GM19452 (cell line): ENCODE results near the gene SCARB2.

Experiments
- ATAC-seq: cut with Tn5 transposase; IDR thresholded peaks from one replicate; pipeline ENCODE4 v1.9.1; 2021; ENCODE audit not compliant: unreplicated experiment

Gene SCARB2

DNA sequence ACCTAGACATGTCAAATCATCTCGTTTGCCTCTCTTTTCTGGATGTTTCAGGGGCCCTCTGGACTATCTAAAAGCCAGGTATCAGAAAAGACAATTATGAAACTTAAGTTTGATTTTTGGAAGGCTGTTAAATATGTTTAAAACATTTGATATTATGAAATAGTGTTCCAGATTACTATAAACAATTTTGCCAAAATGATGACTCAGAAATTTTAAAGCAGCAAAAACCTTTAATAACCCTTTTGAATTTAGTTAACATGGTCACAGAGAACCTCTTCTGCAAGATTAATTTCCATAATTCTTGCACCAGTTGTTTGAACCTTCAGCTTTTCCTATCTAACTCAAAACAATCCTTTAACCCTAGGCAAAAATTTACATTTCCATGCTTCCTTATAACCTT, 19.1 kb upstream of the SCARB2 start:
- ATAC-seq, result no peak

DNA sequence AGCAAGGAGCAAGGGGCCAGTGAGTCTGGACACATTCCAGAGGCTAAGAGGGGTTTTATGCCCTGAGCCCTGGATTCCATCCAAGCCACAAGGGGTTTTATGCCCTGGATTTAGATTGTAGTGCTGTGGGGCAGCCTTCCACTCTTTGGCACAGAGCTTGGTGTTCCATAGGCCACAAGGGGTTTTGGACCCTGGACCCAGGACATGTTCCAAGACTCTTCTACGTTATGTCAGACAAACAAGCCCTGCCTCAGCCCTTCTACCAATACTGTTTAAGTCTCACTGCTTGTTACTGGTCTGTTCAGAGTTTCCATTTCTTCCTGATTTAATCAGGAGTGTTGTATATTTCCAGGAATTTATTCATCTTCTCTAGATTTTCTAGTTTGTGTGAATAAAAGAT, 12.8 kb upstream of the SCARB2 start:
- ATAC-seq, result no peak

DNA sequence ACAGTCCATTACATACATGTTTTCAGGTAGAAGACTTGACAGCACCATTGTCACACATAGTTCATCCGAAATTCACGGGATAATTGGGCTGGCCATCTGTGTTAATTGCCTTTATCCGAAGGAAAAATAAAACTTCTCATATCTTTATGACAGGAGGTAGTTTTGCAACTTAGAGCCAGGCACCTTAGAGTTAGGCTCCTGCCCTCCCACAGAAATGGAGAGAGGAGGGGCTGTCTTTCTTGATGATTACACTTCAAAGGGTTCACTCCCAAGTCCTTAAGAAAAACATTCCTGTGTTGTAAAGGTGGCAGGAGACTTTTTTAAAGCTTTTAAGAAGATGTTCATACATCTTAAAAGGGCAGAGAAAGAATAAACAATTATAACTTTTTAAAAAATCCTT, 10.5 kb upstream of the SCARB2 start:
- no peak for ATAC-seq

DNA sequence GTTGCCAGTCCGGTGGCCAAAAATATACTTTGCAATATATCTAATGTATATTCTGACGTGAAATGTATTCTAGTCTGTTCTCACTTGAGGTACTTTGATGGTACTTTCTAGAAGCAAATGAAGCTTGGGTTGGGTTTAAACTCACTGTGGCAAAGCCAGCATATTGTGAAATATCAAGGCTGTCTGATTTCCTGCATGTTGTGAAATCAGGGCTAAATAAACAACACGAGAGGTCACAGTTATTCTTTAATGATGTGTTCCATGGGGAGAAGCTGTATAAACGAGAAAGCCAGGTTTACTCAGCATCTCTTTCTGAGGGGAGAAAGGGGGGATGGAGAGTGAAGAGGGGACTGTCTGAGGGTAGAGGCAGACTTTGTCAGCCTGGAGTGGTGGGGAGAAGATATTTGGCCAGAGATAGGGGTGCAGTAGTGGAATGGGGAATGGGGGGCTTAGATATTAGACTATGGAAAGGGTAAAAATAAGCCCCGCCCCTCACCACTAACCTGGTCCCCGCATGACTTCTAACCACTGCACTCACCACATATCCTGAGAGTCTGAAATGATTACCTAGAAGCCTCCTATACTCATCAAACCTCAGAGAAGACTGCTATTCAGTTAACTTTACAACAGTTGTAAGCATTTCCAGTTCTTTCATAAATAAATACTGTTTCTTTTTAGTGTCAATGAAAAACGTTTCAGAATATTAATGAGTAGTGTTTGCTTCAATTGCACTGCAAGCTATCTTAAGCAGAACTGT, 5.9 kb upstream of the SCARB2 start:
- no peak for ATAC-seq

DNA sequence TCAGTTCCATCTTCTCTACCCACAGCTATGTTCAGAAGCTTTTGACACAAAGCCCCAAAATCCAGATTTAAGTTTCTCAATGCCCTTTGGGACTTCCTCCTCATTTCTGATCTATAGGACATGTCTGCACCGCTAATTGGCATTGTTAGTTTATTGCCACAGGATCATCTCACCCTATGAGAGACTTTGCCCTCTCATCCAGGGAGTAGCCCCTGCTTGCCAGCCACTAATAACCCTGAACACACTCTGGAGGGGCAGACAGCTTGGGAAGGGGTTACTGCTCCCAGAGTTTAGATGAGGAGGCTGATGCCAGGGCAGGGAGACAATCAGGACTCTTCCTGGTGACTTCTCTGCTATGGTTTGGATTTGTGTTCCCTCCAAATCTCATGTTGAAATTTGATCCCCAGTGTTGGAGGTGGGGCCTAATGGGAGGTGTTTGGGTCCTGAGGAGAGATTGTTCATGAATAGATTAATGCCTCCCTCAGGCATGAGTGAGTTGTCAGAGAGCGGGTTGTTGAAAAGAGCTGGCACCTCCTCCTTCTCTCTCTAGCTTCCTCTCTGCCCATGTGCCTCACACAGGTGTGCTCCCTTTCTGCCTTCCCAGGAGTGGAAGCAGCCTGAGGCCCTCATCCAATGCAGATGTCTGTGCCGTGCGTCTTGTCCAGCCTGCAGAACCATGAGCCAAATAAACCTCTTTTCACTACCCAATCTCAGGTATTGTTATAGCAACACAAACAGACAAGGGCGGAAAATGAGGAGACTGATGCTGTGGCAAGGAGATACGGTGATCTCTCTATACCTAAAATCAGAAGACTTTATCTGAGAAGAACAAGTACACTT, 3.6 kb upstream of the SCARB2 start:
- ATAC-seq, result no peak

DNA sequence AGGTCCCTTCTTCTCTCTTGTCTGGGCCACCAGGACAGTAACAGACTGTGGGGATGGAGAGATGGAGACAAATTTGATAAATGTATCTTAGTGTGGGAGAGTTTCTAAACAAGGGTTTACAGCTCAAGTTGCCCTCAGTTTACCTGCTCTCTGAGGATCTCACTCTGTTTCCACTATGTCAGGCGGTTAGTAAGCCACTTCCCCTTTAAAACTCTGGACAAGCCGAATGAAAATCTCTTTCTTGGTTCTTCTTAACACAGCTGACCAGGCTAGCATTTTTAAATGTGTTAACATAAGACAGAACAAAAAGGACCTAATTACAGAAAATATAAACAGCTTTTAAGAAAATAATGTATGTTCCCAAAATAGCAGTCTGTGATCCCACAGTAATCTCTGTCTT, 2.9 kb upstream of the SCARB2 start:
- ATAC-seq, result no peak

DNA sequence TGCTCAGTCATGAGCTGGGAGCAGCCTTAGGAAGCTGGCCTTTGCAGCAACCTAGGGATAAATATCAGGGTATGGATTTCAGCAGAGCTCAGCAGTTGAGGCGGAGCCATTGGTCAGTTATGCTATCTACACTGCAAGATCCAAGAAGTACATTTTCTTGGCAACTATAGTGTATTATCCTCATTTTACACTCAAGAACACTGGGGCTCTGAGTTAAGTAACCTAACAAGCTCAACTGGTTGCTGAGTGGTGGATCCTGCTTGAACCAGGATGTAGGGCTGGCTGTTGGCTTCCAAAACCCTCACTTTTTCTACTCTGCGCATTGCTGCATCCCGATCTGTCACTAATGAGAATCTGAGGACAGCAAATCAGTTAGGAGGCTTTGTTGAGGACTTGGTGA, 1.5 kb upstream of the SCARB2 start:
- ATAC-seq, result no peak

DNA sequence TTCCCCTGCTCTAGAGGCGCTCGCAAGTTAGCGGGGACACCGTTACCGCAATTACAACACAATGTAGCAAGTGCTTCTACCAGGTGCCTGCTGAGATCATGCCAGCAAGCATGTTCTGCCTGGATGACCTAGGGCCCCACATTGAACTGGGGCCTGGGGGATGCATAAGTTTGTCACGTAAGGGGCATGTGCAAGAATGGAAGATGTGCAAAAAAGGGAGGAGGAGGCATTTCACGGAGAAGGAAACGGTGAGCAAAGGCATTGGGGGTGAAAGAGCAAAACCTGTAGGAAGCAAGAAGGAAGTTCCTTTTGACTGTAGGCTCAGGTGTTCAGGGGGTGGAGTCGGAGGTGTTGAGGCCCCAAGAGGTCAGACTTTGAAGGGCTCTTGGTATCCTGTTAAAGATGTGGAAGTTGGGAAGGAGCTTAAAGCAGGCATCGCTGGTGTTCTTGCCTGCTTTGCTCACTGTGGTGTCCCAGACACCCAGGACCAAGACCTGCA, 602 bp upstream of the SCARB2 start:
- no peak for ATAC-seq

DNA sequence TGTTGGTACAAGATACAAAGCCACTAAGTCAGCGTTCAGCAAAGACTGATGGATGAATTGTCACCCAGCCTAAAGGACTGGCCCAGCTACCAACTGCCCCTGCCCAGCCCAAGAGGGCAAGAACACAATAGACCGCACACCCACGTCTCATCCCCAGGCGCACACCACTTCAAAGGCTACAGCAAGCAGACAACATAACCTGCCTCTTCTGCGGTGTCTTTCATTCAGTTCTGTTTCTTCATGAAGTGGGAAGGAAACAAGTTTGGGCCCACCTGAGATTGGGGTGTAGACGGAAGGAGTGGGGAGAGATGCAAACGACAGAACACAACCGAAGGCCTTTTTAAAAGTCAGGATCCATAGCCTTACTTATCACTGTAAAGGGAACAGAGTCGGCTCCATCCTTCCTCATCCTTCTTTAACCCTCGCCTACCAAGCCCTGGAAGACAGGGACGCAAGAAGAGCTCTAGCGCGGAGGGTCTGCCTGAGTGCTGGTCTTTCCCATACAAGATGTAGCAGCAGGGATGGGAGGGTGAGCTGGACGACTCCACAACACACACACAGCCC, 691 bp downstream of the SCARB2 start:
- no peak for ATAC-seq

DNA sequence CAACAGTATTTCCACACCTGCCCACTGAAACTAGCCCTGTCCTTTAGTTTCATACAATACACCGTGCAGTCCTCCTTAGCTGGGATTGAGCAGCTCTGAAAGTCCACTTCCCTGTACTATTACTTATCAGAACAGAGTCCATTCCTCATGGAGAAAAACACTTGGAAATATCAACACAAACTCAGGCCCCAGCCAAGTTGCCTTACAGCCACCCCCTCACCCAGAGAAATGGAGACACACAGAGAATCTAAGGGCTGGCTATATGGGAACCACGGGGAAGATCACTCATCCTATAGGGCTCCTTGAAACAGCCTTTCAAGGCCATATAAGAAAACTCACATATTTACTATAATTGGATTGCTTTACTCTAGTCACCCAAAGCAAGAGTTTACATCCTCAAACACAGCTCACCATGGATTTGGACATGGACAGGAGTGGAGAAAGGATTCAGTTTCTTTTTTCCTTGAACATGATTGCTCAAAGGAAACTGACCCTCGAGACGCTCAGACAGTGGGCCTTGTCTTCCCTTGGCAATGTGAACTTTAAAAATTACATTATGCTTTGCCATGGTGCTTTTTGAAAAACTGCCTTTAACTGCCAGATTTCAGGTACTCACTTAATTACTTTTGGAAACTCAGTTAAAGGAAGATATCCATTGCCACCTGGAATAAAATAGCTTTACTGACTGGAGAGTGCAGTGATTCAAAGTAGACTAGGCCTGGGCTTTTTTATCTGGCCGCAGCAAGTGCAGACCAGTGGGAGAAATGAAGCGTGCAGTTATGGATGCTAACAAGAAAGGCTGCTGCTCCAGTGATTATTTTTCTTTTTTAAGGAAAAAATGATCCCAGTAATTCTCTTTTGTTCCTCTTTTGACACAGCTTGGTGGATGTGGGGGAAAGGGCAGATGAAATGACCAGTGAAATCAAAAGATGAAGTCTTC, 1.6 kb downstream of the SCARB2 start:
- no peak for ATAC-seq

DNA sequence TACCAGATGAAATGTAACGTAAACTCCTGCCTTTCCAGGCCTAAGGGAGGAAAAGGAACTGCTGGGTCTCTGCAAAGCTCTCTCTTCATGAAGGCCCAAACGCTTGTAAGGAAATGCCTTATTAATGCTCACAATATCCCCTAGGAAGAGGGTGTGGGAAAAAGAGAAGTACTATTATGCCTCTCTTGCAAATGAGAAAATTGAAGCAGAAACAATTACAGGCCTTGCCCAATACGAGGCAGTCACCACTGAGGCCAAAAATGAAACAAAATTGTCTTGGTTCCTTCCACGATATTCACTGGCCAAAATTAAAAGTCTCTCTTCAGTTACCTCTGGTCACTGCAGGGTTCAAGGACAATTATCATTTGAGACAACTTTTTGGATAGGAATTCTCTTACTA, 3.2 kb downstream of the SCARB2 start:
- no peak for ATAC-seq

DNA sequence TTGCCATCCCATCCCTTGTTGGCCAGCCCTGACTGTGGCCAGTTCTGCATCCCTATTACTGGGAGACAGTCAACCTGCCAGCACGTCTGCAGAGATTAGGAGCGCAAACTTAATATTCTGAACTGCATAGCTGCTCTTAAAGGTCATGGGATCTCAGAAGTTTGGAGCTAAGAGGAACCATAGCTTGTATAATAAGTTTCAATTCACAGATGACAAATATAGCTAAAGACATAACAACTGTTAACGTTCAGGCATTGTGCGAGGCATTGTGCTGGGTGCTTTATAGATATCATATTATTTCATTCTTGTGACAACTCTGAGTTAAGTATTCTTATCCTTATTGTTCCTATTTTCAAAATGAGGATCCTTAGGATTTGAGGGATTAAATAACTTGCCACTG, 3.7 kb downstream of the SCARB2 start:
- no peak for ATAC-seq

DNA sequence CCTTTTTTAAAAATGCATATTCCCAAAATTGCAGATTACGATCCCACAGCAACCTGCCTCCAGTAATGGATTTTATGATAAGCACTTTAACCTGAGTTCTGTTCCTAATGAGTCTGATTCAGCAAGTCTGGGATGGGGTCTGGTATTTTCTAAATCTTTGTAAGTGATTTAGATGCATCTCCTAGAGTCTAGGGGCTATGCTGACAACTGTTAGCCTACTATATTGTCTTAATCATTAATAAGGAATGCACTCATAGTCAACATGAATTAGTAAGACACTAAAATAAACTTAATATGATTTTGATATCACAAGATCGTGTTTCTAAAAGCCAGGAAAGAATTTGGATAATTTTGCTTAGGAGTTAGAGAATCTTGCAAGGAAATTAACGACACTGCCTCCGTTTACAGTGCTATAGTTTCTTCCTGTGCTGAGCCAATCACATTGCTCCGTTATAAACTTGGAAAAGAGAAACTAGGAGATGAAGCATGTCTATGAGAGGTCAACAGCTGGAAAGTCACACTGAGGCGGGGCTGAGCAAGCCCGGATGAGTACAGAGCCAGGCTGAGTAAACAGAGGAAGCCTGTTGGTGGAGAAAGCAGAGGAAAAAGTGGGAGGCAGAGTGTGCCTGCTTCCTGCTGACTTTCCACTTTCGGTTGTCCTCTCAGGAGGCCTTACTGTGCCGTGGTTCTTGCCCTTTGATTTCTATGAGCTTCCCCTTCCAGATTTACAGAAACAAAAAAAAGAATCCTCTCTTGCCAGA, 5.4 kb downstream of the SCARB2 start:
- ATAC-seq, result no peak

DNA sequence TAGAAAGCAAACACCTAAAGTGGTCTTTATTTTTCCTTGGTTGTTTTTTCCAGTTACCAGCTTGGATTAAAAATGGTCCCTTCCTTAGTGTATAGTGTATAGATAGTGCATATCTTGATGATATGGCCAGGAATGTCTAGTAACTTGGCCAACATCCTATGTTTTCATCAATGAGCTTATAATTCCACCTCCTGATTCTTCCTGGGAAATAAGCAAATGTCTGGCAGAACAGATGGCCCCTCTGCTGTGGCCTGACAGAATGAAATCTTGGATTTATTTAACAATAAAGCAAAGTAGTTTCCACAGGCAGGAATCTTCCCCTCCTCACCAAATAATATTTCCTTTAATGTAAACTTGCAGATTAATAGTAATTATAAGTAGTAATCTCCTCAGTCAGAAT, 6.1 kb downstream of the SCARB2 start:
- no peak for ATAC-seq

DNA sequence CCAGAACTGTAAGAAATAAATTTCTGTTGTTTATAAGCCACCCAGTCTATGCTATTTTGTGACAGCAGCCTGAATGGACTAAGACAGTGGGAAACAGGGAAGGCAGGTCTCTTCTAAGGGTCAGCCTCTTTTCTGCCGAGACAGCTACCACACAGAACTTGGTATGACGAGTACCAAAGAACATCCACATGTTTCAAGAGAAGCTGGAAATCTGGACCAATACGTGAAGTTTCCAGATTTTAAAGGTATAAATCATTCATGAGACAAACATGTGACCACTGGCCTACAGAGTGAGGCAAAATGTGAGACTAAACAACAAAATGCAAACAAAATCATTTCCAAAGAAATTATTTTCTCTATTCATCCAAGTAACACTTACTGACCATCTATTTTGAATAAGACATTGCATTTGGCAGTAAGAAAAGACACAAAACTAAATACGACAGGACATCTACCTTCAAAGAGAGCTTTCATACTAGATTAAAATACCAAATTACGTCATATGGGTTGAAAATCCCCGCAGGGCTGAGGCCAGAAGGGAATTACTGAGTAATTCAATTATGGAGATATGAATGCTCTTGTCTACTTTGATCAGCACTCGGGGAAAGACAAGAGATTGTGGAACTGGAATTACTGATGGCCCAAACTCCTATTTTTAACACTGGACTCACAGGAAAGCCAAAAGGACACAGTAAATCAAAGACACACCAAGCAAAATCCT, 7.2 kb downstream of the SCARB2 start:
- ATAC-seq, result no peak

DNA sequence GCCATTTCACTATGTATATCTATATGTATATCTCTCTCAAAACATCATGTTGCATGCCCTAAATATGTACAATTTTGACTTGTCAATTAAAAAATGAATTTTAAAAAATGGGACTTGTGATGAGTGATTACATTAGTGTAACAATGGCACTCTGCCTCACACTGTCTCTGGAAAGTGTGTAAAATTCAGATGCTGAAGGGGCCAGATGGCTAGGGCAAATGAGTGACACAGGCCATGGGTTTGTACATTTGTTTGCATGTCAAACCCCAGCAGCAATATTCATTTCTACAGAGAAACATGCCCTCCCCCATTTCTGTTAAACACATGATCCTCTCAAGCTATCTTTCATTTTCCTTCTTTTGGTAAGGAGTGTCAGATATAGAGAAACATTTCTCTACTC, 8.1 kb downstream of the SCARB2 start:
- ATAC-seq, result no peak

DNA sequence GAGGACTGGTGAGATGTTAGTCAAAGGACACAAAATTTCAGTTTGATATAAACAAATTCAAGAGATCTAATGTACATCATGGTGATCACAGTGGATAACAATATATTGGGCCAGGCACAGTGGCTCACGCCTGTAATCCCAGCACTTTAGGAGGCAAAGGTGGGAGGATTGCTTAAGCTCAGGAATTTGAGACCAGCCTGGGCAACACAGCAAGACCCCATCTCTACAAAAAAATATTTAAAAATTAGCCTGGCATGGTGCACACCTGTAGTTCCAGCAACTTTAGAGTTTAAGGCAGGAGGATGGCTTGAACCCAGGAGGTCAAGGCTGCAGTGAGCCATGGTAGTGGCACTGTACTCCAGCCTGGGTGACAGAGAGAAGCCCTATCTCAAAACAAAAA, 8.7 kb downstream of the SCARB2 start:
- ATAC-seq, result no peak

DNA sequence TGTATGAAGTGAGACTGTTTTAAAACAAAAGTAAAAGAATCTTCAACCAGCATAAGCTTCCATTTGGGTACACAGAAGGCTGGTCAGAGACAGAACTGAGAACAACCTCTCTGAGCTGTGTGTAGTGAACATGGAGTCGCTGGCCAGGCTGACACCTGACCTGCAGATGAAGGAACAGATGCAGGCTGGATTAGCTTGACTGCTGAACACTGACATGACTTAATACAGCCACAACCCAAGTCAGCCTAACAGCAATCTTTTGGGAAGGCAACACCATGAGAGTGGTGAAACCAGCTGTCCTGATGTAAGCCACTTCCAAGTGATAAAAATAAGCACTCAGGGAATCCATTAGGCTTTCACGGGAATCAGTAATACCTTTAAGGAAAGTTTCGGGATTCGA, 10.1 kb downstream of the SCARB2 start:
- no peak for ATAC-seq

DNA sequence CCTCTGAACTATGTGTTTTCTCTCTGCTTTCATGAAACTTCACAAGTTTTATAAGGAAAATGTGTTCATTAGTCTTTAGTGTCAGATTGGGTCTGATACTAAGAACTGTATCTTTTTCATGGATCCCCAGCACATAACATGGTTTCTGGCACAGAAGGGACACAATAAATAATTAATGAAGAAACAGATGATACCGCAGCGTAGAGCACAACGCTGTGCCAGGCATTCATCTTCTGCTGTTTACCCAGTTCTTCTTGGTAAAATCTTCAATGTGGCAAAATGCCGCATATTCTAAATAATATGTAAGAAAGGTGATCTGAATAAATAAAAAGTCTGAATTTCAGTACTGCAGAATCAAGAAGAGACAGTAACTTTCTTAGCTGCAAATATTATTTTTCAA, 12.3 kb downstream of the SCARB2 start:
- no peak for ATAC-seq
